HAP-1 (cell line): Measurements from ENCODE around the gene GPR21.
A peak's percentile ranks its signal among the peaks of the same experiment; 100 is the strongest.

ENCODE experiments used
- DNase-seq, 2 experiments: peaks; one replicate each; pipeline ENCODE4 v3.0.0-alpha.2; 2016 to 2020; ENCODE audit warnings: low spot score in 2 of 2
- H3K27me3 ChIP-seq: fragments of 250-450 bp; sonication (Bioruptor Pico); 2 replicates; pipeline ENCODE4 v1.5.1; 2020; ENCODE audit warnings: low read depth, mild to moderate bottlenecking, moderate library complexity
- H3K36me3 ChIP-seq: fragments of 250-450 bp; sonication (Bioruptor Pico); replicated peaks from 2 replicates; pipeline ENCODE4 v1.5.1; 2020; ENCODE audit warnings: mild to moderate bottlenecking
- H3K4me1 ChIP-seq: fragments of 250-450 bp; sonication (Bioruptor Pico); 2 replicates; pipeline ENCODE4 v1.5.1; 2020; ENCODE audit warnings: mild to moderate bottlenecking
- H3K4me3 ChIP-seq: fragments of 250-450 bp; sonication (Bioruptor Pico); 2 replicates; pipeline ENCODE4 v1.5.1; 2020; ENCODE audit warnings: mild to moderate bottlenecking, moderate library complexity
- H3K9me3 ChIP-seq: fragments of 250-450 bp; sonication (Bioruptor Pico); 2 replicates; pipeline ENCODE4 v1.5.1; 2020; ENCODE audit warnings: mild to moderate bottlenecking, moderate library complexity
- in situ Hi-C: fragments of 300-500 bp; cut with MboI; formaldehyde crosslinking; loops from 3 replicates; pipeline ENCODE4 v1.14.3; 2020; ENCODE audit warnings: low sequenced_read_pairs, inconsistent platforms, mixed read lengths

Gene GPR21, protein sequence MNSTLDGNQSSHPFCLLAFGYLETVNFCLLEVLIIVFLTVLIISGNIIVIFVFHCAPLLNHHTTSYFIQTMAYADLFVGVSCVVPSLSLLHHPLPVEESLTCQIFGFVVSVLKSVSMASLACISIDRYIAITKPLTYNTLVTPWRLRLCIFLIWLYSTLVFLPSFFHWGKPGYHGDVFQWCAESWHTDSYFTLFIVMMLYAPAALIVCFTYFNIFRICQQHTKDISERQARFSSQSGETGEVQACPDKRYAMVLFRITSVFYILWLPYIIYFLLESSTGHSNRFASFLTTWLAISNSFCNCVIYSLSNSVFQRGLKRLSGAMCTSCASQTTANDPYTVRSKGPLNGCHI

DNA sequence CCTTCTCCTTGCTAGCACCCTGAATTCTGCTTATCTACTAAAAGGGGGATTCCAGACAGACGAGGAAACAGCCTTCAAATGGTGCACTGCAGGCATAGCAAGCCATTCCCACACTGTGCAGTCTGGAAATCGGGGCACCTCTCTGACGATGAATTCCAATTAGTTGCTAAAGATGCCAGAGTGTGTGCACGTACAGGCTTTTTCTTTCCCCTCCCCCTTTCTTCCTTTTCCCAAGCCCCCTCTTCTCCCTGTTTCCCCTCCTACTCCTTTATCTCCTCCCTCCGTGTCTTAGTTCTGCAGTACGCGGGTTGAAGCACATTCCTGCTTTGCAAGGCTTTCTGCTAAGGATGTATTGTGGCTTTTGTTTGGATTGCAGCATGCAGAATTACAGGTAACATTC, at the start of gene GPR21:
Gene GPR21, plus strand, starts transcription at position 316 of the 400 bp plus-strand sequence. CDS start 900 bp downstream, outside the sequence.
- Histone ChIP-seq H3K4me3 (no peak within 1 kb of the TSS), H3K9me3 (no peaks in the 10 kb centered on the region), H3K27me3 (no peaks in the 10 kb centered on the region), H3K36me3 (no peaks in the 10 kb centered on the region), H3K4me1 (no peaks in the 10 kb centered on the region)
- in situ Hi-C loops, result no loop called here
- DNase-seq, result no peak

DNA sequence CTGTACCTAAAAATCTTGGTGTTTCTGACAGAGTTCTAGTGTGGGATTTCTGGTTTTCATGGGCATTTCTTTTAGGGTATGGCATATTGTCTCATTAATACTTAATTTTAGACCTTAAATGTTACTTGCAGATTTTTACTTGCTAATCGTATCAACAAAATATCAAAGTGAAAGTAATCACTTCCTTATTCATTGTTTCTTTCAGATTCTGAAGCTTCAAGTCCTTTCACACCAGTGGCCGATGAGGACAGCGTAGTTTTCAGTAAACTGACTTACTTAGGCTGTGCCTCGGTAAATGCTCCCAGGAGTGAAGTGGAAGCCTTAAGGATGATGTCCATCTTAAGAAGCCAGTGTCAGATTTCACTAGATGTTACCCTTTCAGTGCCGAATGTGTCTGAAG, 47.5 kb upstream of the GPR21 start:
- Histone ChIP-seq H3K9me3 (no peaks in the 10 kb centered on the region), H3K27me3 (no peaks in the 10 kb centered on the region), H3K4me3 (no peak overlapping the region), H3K36me3 (peaks cover 18% of the 10 kb centered on the region), H3K4me1 (no peaks in the 10 kb centered on the region)
- in situ Hi-C loops, result no loop called here
- no peak for DNase-seq

DNA sequence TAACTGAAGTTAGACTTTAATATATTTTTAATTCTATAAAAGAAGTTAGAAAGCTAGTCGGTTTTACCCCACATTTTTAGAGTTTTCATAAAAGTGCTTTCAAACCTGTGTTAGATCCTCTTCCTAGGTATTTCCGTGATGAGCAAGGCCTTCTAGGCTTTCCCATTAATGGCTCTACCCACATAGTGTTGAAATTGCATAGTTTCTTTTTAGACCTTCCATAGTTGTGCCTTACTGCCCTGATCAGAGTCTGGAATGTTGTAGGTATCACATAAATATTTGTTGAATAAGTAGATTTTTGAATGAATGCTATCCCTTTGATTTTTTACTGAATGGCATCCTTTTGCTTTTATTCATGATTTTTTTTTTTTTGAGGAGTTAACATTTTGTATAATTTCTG, 45.3 kb upstream of the GPR21 start:
- Histone ChIP-seq H3K4me3 (no peak overlapping the region), H3K36me3 (peaks cover 18% of the 10 kb centered on the region), H3K27me3 (no peaks in the 10 kb centered on the region), H3K4me1 (no peaks in the 10 kb centered on the region), H3K9me3 (no peaks in the 10 kb centered on the region)
- in situ Hi-C loops, result no loop called here
- no peak for DNase-seq

DNA sequence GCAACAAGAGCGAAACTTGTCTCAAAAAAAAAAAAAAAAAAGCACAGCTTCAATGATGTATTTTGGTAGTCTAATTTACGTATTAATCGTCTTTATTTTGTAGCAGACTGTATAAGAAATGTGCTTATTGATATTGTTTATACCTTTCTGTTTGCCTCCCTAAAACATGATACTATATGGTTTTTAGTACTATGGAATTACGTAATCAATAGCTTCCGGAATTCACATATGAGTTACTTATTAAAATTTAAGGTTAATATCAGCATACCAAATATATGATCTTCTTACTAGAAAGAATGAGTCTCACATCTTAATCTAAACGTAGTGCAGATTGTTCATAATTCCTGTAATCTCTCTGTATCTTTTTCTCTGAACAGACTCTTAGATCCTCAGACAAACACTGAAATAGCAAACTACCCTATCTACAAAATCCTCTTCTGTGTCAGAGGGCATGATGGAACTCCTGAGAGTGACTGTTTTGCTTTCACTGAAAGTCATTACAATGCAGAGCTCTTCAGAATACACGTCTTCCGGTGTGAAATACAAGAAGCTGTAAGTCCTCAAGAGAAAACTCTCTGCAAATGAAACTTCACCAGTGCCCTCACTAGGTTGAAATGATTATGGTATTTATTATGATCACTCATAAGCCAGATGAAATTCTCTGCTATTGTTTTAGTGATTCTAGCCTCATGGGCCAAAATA, 44.4 kb upstream of the GPR21 start:
- Histone ChIP-seq H3K4me1 (no peaks in the 10 kb centered on the region), H3K36me3 (peaks cover 19% of the 10 kb centered on the region), H3K4me3 (no peak overlapping the region), H3K27me3 (no peaks in the 10 kb centered on the region), H3K9me3 (no peaks in the 10 kb centered on the region)
- no peak for DNase-seq
- in situ Hi-C loops, result no loop called here

DNA sequence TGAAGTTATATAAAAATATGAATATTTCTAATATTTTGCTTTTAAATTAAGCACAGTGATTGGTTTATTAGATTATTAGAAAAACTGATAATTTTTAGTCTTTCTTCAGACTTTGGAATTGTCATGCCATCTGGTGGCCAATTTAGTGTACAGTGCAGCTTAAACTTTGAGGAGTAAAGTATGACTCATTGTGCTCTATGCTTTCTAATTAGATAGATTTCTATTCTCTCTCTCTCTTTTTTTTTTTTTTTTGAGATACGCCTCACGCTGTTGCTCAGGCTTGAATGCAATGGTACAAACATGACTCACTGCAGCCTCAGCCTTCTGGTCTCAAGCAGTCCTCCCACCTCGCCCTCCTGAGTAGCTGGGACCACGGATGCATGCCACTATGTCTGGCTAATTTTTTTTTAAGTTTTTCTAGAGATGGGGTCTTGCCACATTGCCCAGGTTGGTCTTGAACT, 42.1 kb upstream of the GPR21 start:
- Histone ChIP-seq H3K4me3 (no peak overlapping the region), H3K4me1 (no peaks in the 10 kb centered on the region), H3K27me3 (no peaks in the 10 kb centered on the region), H3K36me3 (peaks cover 24% of the 10 kb centered on the region), H3K9me3 (no peaks in the 10 kb centered on the region)
- DNase-seq, result peak; percentile 28
- in situ Hi-C loops, result no loop called here

DNA sequence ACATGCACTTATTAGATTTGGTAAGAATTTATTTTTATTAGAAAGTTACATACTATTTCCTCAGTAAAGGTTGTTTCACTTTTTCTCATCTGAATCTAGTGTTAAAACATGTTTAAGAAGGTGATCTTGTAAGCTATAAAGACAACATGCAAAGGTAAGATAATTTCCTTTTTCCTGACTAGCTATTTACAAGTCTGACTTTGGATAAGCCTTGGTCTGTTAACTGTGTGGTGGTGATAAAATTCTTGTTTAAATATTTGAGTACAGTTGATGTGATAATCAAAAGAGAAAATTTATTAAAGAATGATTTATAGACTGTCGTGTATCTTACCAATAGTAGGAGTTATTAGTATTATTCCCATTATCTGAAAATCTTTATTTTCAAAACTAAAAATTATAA, 36.9 kb upstream of the GPR21 start:
- no peaks in the 10 kb centered on the region for H3K9me3 ChIP-seq
- in situ Hi-C loops, result no loop called here

DNA sequence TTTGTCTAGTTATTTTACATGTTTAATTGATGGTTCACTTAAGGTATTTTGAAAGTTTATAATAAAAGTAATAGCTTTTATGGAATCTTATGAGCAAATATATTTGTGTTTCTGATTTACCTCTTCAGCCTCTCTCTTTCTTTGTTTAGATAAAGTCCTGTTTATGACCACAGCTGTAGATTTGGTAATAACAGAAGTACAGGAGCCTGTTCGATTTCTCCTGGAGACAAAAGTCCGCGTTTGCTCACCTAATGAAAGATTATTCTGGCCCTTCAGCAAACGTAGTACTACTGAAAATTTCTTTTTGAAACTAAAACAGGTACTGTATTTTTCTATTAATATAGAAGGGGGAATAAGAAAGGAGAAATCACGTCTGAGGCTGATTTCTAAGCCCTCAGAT, 35.0 kb upstream of the GPR21 start:
- Histone ChIP-seq H3K4me1 (peaks cover 23% of the 10 kb centered on the region), H3K9me3 (no peaks in the 10 kb centered on the region), H3K4me3 (no peak overlapping the region), H3K27me3 (no peaks in the 10 kb centered on the region), H3K36me3 (peaks cover 15% of the 10 kb centered on the region; the same call in 1 of the 2 replicates)
- in situ Hi-C loops, result no loop called here
- DNase-seq, result no peak

More for the DNA sequence above, 36.9 kb upstream of the GPR21 start:
- H3K4me3 ChIP-seq, result no peak overlapping the region
- peaks cover 15% of the 10 kb centered on the region; the same call in 1 of the 2 replicates for H3K36me3 ChIP-seq
- H3K4me1 ChIP-seq, result peaks cover 12% of the 10 kb centered on the region
- no peak for DNase-seq
- H3K27me3 ChIP-seq, result no peaks in the 10 kb centered on the region

DNA sequence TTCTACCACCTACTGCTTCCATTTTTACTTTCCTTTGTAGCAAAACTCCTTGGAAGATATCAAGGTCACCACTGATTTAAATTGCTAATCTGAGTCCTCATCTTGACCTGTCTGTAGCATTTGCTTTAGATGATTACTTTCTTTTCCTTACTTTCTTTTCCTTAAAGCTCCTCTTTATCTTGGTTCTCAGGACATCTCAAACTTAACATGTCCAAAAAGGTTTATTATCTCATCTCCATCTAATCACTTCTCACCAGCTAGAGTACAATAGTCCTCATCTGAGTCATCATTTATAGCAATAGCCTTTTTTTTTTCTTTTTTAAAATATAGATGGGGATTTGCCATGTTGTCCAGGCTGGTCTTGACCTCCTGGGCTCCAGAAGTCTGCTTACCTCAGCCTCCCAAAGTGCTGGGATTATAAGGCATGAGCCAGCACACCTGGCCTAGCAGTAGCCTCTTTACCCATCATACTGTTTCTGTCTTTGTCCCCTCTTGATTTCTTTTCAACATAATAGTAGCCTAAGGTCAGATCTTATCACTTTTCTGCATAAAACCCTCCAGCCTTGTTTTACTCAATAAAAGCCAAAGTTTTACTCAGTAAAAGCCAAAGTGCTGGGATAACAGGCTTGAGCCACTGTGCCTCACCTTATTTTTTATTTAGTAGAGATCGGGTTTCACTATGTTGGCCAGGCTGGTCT, 32.9 kb upstream of the GPR21 start:
- Histone ChIP-seq H3K9me3 (no peaks in the 10 kb centered on the region), H3K4me1 (peaks cover 28% of the 10 kb centered on the region), H3K27me3 (no peaks in the 10 kb centered on the region), H3K36me3 (peaks cover 12% of the 10 kb centered on the region; the same call in 1 of the 2 replicates), H3K4me3 (no peak overlapping the region)
- DNase-seq, result peak in 1 of 2 experiments; percentile 29
- in situ Hi-C loops, result no loop called here

DNA sequence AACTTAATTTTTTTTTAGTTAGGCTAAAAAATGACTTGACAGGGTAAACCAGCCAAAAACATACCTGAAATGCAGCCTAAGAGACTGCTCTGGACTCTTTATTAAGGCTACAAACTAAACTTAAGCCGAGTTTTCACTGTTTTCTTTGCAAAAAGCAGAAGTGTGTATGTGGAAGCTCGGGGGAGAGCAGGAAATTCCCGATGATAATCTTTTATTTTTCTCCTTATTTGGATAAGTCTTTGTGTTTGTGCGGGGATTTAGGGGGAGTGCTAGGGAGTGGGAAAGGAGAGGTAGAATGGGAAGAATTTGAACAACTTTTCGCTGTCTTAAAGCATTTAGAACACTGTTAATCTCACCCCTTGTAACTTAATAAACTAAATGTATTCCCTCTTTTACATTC, 30.7 kb upstream of the GPR21 start:
- H3K4me1 ChIP-seq, result peaks cover 25% of the 10 kb centered on the region
- peaks cover 5% of the 10 kb centered on the region; the same call in 1 of the 2 replicates for H3K36me3 ChIP-seq
- no peaks in the 10 kb centered on the region for H3K9me3 ChIP-seq
- DNase-seq, result peak; percentile 47 to 84
- in situ Hi-C loops, result no loop called here
- no peak overlapping the region for H3K4me3 ChIP-seq
- no peaks in the 10 kb centered on the region for H3K27me3 ChIP-seq

DNA sequence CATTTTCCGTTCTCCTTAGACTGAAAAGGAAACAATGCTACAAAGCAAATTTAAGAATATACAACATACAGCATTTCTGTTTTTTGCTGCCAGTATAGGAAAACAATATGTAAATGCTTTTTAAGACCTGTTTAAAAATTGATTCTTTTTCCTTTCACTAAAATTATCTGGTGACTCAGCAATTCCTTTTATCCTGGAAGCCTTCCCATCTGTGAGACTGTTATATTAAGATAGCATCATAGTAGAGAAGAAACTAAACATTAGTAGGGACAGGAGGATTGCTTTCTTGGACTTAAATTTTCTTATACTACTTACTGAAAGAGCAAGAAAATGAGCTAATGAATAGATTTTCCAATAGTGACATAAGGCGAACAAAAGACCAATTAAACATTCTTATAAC, 30.0 kb upstream of the GPR21 start:
- in situ Hi-C loops, result no loop called here
- no peak overlapping the region for H3K4me3 ChIP-seq
- peaks cover 4% of the 10 kb centered on the region; the same call in 1 of the 2 replicates for H3K36me3 ChIP-seq

DNA sequence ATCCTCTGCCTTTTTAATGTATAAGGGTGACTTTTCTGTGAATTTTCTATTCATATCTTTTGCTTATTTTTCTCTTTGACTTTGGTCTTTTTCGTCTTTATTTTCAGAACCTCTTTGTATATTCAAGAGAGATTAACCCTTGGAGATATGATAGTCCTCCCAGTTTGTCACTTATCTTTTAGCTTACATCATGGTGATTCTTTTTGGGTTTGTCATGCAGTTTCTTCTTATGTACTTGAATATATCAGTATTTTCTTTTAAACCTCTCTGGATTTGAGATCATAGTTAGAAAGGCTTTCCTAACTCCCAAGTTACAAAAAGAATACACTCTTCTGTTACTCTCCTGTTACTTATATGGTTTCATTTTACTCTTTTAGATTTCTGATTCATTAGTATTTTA, 27.5 kb upstream of the GPR21 start:
- Histone ChIP-seq H3K9me3 (no peaks in the 10 kb centered on the region), H3K4me1 (peaks cover 15% of the 10 kb centered on the region), H3K4me3 (no peak overlapping the region), H3K27me3 (no peaks in the 10 kb centered on the region), H3K36me3 (peaks cover 6% of the 10 kb centered on the region; the same call in 1 of the 2 replicates)
- DNase-seq, result no peak
- in situ Hi-C loops, result no loop called here

More for the DNA sequence above, 30.0 kb upstream of the GPR21 start:
- H3K4me1 ChIP-seq, result peaks cover 25% of the 10 kb centered on the region
- no peaks in the 10 kb centered on the region for H3K9me3 ChIP-seq
- no peaks in the 10 kb centered on the region for H3K27me3 ChIP-seq
- DNase-seq, result peak in 1 of 2 experiments; percentile 21

DNA sequence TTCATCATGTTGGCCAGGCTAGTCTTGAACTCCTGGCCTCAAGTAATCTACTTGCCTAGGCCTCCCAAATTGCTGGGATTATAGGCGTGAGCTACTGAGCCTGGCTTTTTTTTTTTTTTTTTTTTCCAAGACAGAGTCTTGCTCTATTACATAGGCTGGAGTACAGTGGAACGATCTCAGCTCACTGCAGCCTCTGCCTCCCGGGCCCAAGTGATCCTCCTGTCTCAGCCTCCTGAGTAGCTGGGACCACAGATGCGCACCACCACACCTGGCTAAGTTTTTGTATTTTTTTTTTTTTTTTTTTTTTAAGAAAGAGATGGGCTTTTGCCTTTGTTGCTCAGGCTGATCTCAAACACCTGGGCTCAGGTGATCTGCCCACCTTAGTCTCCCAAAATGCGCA, 26.2 kb upstream of the GPR21 start:
- no peak for DNase-seq
- Histone ChIP-seq H3K4me3 (no peak overlapping the region), H3K36me3 (peaks cover 14% of the 10 kb centered on the region), H3K9me3 (no peaks in the 10 kb centered on the region), H3K4me1 (peaks cover 15% of the 10 kb centered on the region), H3K27me3 (no peaks in the 10 kb centered on the region)
- in situ Hi-C loops, result no loop called here

DNA sequence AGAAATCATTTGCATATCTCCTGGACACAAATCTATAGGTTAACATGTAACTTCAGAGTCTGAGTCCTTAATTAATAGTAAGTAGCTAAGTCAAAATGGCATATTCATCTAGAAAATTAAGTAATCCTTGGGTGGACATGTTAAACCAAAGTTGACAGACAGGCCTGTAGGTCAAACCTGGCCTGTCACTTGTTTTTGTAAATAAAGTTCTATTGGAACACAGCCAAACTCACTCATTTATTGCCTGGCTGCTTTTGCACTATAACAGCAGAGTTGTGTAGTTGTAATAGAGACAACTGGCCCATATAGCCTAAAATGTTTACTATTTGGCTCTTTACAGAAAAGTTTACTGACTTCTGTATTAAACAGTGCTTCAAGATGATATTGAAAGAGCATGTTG, 24.6 kb upstream of the GPR21 start:
- peaks cover 19% of the 10 kb centered on the region for H3K36me3 ChIP-seq
- no peak overlapping the region for H3K4me3 ChIP-seq
- H3K4me1 ChIP-seq, result peaks cover under 1% of the 10 kb centered on the region; the same call in 1 of the 2 replicates
- no peaks in the 10 kb centered on the region for H3K27me3 ChIP-seq
- no peaks in the 10 kb centered on the region for H3K9me3 ChIP-seq
- in situ Hi-C loops, result no loop called here
- DNase-seq, result no peak

DNA sequence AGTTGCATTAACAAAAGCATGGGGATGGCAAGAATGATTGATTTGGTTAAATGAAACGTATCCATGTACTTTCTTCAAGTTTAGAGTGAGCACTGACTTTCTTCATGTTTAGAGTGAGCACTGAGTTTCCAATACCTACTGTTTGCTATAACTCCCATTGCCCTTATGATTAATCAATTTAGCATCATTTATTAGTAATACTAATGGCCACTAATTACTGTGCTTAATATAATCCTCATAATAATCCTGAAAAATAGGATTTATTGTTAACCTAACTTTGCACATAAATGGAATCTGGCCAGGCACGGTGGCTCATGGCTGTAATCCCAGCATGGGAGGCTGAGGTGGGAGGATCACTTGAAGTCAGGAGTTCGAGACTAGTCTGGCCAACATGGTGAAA, 22.1 kb upstream of the GPR21 start:
- no peak for DNase-seq
- peaks cover 8% of the 10 kb centered on the region for H3K4me1 ChIP-seq
- H3K4me3 ChIP-seq, result no peak overlapping the region
- in situ Hi-C loops, result no loop called here
- no peaks in the 10 kb centered on the region for H3K9me3 ChIP-seq
- H3K27me3 ChIP-seq, result no peaks in the 10 kb centered on the region
- H3K36me3 ChIP-seq, result peaks cover 31% of the 10 kb centered on the region
